ENCODE results near the gene GPRC5B.

Gene GPRC5B

GRCh38 chr16:19857593-19858339 lies 26.9 kb downstream of the GPRC5B start:
- ChIA-PET CTCF (no interaction called here), POLR2A (no interaction called here)
- TF ChIP-seq CTCF (IDR thresholded peaks at IDR 0.05; ENCODE audit: insufficient read depth, low read length, missing control alignments), result no peak
- no peak for DNase-seq (ENCODE audit: low read depth, low spot score)
- no peak overlapping the region for H3K4me3 ChIP-seq (ENCODE audit: low read depth, low read length)

GRCh38 chr16:19856120-19856519 lies 28.5 kb downstream of the GPRC5B start:
- no peak for TF ChIP-seq CTCF (IDR thresholded peaks at IDR 0.05; ENCODE audit: insufficient read depth, low read length, missing control alignments)
- POLR2A ChIA-PET, result no interaction called here
- no peak for DNase-seq (ENCODE audit: low read depth, low spot score)
- no peak overlapping the region for H3K4me3 ChIP-seq (ENCODE audit: low read depth, low read length)
- CTCF ChIA-PET, result interaction anchor here (0.7 to 1.6 kb wide), 2 partner anchors 298 to 529 kb away, joined by 3 read pairs; no protein-coding TSS in a partner anchor

- TF ChIP-seq CTCF (IDR thresholded peaks at IDR 0.05; ENCODE audit: insufficient read depth, low read length, missing control alignments), result no peak
- CTCF ChIA-PET, result interaction anchor here (1.5 kb wide), 1 partner anchor 32 kb away, joined by 5 read pairs; no protein-coding TSS in a partner anchor
- H3K4me3 ChIP-seq (ENCODE audit: low read depth, low read length), result no peak overlapping the region
- POLR2A ChIA-PET, result no interaction called here
- DNase-seq (ENCODE audit: low read depth, low spot score), result no peak
Observed at GRCh38 chr16:19854543-19854876, 30.1 kb downstream of the GPRC5B start.

GRCh38 chr16:19853742-19854542 lies 30.7 kb downstream of the GPRC5B start:
- no peak overlapping the region for H3K4me3 ChIP-seq (ENCODE audit: low read depth, low read length)
- CTCF ChIA-PET, result interaction anchor here (1.5 kb wide), 1 partner anchor 33 kb away, joined by 5 read pairs; no protein-coding TSS in a partner anchor
- POLR2A ChIA-PET, result no interaction called here
- DNase-seq (ENCODE audit: low read depth, low spot score), result no peak
- TF ChIP-seq CTCF (IDR thresholded peaks at IDR 0.05; ENCODE audit: insufficient read depth, low read length, missing control alignments), result no peak

- POLR2A ChIA-PET, result no interaction called here
- DNase-seq (ENCODE audit: low read depth, low spot score), result no peak
- no peak for TF ChIP-seq CTCF (IDR thresholded peaks at IDR 0.05; ENCODE audit: insufficient read depth, low read length, missing control alignments)
- CTCF ChIA-PET, result interaction anchor here (1.5 kb wide), 1 partner anchor 33 kb away, joined by 5 read pairs; no protein-coding TSS in a partner anchor
- no peak overlapping the region for H3K4me3 ChIP-seq (ENCODE audit: low read depth, low read length)
Observed at GRCh38 chr16:19853132-19853741, 31.4 kb downstream of the GPRC5B start.

- H3K4me3 ChIP-seq (ENCODE audit: low read depth, low read length), result no peak overlapping the region
- TF ChIP-seq CTCF (IDR thresholded peaks at IDR 0.05; ENCODE audit: insufficient read depth, low read length, missing control alignments), result no peak
- ChIA-PET CTCF (no interaction called here), POLR2A (no interaction called here)
- DNase-seq (ENCODE audit: low read depth, low spot score), result no peak
Observed at GRCh38 chr16:19851476-19851875, 33.2 kb downstream of the GPRC5B start.

Data from AG04449 (cell line).